GM19240 (cell line): ENCODE measurements around the gene KCNQ2.

Source experiments
- DNase-seq: peaks from one replicate; pipeline ENCODE4 v3.0.0; 2011; ENCODE audit warnings: low spot score; ENCODE audit not compliant: insufficient read length

KCNQ2 gene

DNA sequence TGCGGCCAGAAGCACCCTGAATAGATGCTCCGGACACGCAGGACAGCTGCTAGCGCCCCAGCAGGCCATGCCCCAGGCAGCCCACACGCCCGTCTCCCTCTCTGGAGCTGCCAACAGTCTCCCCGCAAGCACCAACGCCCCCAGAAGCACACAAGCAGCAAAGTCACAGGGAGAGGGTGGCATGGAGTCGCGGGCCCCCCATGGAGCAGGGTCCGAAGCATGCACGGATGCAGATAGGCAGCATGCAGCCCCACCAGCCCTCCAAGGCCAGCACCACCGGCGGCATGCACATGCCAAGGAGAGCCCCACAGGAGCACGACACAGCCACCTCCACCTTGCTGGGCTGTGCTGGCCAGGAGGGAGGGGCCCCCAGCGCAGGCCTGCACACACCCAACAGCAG is 53.8 kb downstream of the KCNQ2 start:
- no peak for DNase-seq

GRCh38 chr20:63417738-63418120 is 54.7 kb downstream of the KCNQ2 start:
- DNase-seq, result no peak

- DNase-seq, result no peak
Measured at GRCh38 chr20:63417097-63417737, 55.2 kb downstream of the KCNQ2 start.

GRCh38 chr20:63416631-63417030 is 55.8 kb downstream of the KCNQ2 start:
- no peak for DNase-seq

- no peak for DNase-seq
Measured at GRCh38 chr20:63415647-63416391, 56.6 kb downstream of the KCNQ2 start.

DNA sequence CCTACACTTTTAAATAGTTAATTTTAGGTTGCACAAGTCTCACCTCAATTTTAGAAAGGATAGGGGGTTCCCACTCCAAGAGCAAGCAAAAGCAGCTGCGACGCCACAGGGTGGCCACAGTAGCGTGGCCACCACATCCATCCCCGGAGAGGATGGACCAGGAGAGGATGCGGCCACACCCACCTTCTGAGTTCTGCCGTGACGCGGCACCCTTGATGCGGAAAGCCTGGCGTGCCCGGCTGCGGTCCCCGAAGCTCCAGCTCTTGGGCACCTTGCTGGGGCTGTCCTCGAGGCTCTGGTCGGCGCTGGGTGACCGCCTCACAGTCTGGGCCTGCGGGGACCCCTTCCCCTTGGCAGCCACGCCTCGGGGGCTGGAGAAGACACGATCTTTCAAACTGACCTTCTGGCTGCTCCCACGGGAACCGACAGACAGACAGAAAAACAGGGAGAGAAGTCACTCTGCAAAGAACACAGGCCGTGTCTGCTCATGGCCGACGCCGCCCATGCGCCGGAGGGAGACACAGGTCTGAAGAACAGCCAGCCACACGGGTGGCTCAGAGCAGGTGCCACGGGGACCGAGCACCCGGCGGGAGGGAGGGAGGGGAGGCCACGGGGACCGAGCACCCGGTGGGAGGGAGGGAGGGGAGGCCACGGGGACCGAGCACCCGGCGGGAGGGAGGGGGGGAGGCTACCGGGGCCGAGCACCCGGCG is 57.6 kb downstream of the KCNQ2 start:
- DNase-seq, result no peak

DNA sequence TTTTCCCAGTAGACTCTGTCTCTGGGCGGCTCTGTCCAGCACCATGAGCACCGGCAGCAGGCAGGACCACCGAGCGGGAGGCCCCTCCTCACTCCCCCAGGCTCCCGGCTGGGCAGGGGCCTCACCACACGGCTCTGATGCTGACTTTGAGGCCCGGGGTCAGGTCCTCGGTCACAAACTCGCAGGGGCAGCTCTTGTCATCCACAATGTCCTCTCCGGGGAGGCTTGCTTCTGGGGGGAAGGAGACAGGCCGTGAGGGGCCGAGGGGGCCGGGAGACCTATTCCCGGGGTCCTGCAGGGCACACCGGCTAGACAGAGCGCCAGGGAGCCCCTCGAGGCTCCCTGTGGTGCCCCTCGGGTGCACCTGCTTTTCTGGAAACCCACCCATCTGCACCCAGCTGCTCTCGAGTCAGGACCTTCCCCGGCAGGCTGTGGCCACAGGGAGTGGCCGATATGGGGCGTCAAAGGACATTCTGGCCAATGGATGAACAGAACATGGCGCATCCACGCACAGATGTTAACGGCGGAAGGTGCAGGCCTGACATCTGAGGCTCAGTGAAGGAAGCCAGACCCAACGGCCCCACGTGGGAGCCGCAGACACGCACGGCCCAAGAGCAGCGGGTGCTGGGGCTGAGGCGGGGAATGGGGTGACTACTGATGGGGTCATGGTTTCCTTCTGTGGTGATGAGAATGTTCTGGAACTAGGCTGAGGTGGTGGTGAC is 58.3 kb downstream of the KCNQ2 start:
- no peak for DNase-seq

DNA sequence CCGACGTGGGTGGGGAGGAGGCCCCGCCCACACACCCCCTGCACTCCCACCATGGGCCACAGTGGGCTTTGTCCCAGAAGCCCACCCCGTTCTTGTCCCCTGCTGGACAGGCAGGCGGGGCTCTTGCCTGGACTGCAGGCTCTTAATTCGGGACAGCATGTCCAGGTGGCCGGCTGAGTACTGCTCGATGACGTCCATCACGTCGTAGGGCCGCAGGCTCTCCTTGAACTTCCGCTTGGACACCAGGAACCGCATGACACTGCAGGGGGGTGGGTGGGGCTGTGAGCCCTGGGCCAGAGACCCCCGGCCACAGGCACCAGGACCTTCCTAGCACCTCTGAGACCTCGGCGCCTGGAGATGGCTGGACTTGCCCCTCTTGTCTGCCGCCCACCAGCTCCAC is 59.1 kb downstream of the KCNQ2 start:
- no peak for DNase-seq

DNA sequence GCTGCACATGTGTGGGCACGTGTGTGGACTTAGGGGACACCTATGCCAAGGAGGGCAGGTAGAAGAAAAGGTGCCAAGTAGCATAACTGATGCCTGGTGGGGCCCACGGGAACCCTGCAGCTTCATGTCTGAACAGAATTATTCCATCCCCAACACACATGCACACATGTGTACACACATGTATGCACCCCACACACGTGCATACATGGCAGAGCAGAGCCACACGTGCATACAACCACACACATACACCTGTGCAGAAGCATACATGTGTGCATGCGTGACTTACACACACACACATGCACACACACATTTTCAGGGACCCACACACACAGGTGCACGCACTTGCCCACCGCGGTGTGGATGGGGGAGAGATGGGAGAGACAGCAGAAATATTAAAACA is 59.6 kb downstream of the KCNQ2 start:
- no peak for DNase-seq

GRCh38 chr20:63411898-63412631 is 60.4 kb downstream of the KCNQ2 start:
- DNase-seq, result no peak

GRCh38 chr20:63411151-63411897 is 61.1 kb downstream of the KCNQ2 start:
- DNase-seq, result no peak

- DNase-seq, result no peak
Measured at GRCh38 chr20:63409834-63410435, 62.5 kb downstream of the KCNQ2 start.

- DNase-seq, result no peak
Measured at GRCh38 chr20:63409066-63409833, 63.2 kb downstream of the KCNQ2 start.

GRCh38 chr20:63408684-63409046 is 63.8 kb downstream of the KCNQ2 start:
- no peak for DNase-seq

GRCh38 chr20:63407928-63408683 is 64.3 kb downstream of the KCNQ2 start:
- DNase-seq, result no peak

GRCh38 chr20:63406617-63407245 is 65.7 kb downstream of the KCNQ2 start:
- DNase-seq, result no peak

DNA sequence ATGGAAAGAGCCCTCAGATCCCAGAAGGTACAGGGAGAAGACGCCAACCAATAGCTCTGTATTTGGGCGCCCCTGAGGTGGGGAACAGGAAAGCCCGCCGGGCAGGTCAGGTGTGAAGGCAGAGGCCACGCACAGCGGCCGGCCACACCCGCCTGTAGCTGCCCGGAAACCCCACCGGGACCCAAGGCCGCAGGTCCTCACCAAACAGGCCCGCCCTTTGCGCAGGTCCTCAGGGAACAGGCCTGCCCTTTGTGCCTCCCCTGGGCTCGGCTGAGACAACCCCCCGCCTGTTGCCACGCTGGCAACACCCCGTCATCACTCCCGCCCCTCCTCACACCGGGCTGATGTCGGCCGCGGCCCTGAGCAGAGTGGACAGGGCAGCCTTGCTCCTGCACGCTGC is 66.4 kb downstream of the KCNQ2 start:
- DNase-seq, result no peak

DNA sequence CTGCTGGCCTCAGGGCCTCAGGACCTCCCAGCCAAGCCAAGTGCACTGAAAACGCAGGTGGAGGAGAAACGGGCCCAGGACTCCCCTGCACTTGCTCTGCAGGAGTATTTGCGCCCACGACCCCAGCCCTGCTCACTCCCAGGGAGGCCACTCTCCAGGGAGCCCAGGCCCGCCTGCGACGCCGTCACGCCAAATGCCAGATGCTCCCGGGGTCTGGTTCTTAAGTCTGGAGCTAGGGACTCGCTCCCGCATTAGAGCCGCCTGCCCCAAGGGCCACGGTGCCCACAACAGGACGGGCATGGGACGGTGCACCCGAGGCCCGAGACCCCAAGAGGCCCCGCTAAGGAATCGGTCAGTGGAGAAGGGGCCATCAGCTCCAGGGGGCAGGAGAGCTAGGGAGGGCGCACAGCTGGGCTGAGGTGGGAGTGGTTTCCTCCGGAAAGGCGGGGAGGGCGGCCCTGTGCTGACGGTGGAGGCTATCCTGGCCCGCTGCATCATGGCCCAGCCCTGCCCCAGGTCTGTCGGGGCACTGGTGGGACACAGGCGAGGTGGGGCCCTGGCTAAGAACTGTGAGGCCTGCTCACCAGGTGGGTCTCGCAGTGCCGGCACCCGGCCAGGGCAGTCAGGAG is 67.2 kb downstream of the KCNQ2 start:
- DNase-seq, result no peak
